Stimulated activated CD8-positive, alpha-beta memory T cell treated with anti-CD3 and anti-CD28 coated beads, Interleukin-2, amount 100 ng/mL, for 1 hour (primary cell): Measurements from ENCODE around the gene ATG16L2.

Experiments
- DNase-seq, 2 donors: peaks; one replicate each; pipeline ENCODE4 v3.0.0-alpha.2; 2020; ENCODE audit warnings: low read depth in 2 of 2

The ATG16L2 gene, protein sequence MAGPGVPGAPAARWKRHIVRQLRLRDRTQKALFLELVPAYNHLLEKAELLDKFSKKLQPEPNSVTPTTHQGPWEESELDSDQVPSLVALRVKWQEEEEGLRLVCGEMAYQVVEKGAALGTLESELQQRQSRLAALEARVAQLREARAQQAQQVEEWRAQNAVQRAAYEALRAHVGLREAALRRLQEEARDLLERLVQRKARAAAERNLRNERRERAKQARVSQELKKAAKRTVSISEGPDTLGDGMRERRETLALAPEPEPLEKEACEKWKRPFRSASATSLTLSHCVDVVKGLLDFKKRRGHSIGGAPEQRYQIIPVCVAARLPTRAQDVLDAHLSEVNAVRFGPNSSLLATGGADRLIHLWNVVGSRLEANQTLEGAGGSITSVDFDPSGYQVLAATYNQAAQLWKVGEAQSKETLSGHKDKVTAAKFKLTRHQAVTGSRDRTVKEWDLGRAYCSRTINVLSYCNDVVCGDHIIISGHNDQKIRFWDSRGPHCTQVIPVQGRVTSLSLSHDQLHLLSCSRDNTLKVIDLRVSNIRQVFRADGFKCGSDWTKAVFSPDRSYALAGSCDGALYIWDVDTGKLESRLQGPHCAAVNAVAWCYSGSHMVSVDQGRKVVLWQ

DNA sequence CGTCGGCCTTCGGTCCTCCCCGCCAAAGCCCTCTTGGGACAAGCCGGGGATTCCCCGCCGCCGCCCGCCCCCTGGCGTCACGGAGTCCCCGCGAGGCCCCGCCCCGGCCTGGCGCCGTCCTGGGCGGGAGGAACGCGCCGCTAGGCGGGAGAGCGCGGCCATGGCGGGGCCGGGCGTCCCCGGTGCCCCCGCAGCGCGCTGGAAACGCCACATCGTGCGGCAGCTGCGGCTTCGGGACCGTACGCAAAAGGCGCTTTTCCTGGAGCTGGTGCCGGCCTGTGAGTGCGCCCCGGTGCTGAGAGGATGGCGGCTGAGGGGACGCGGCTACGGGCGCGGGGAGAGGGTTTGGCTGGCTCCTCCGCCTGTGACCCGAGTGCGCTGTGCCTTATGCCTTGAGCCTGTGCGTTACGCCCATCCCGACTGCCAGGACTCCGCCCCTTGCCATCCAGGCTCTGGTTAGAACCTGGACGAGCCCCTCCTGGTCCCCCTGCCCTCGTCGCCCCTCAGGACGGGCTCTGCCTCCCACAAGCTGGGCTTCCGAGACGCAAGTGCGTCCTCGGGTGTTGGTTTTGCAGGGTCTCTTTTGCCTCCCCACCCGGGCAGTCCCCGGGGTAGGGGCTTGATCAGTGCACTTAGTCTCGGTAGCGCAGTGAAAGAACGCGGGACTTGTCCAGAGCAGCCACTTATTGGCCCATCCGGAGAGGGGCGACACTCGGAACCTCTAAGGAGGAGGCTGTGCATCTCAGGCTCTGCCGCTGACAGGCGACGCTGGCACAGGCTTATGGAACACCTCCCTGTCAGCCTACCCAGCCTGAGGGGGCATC lies at the start of gene ATG16L2:
TSS of gene ATG16L2 (plus strand) at position 126 of the 824 bp plus-strand sequence. CDS start at position 161, 35 bp downstream.
- DNase-seq: peak; percentile 81 to 84

DNA sequence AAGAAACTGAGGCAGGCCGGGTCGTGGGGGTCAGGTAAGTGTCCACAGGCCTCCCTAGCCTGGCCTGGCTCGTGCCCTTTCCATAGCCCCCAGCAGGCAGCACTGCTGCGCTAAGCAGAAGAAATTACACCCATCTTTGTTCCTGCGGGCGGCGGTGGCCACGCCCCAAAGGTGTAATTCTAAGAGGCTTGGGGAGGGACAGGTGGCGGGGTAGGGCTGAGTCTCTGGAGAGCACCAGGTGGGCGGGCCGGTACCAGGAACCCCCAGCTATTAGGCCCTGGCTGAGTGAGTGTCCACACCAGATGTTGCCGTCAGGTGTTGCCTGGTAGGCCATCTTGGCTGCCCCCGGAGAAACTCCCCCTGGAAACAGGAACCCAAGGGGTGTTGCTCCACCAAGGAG lies 49.7 kb upstream of the ATG16L2 start:
- DNase-seq: no peak

DNA sequence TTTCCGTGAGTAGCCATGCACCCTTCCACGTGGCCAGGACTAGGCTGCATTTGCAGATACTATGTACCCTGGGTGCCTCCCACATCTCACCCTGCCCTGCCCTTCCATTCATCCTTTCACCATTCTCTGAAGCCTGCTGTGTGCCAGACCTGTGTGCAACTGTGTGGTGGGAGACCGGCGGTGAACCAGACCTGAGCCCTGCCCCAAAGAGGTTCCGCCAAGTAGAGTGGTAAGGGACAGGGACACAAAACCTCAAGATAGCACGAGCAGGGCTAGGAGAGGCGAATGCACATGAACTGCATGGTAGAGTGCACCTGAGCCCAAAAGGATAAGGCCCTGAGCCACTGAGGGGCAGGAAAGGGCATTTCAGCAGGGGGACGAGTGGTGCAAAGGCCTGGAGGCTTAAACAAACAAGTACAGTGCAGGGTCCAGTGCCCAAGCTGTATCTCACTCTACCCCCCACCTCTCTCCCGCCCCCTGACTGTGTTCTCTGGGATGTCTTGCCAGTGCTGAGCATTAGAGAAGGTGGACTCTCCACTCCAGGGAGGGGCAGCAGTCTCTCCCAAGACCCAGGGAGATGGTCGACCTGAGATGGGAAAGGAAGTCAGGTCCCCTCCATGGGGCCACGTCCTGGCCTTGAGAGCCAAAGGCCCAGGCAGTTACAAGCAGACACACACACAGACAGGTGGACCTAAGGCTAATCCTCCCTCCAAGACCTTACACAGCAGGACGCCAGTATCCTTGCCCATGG lies 47.9 kb upstream of the ATG16L2 start:
- DNase-seq: no peak

DNA sequence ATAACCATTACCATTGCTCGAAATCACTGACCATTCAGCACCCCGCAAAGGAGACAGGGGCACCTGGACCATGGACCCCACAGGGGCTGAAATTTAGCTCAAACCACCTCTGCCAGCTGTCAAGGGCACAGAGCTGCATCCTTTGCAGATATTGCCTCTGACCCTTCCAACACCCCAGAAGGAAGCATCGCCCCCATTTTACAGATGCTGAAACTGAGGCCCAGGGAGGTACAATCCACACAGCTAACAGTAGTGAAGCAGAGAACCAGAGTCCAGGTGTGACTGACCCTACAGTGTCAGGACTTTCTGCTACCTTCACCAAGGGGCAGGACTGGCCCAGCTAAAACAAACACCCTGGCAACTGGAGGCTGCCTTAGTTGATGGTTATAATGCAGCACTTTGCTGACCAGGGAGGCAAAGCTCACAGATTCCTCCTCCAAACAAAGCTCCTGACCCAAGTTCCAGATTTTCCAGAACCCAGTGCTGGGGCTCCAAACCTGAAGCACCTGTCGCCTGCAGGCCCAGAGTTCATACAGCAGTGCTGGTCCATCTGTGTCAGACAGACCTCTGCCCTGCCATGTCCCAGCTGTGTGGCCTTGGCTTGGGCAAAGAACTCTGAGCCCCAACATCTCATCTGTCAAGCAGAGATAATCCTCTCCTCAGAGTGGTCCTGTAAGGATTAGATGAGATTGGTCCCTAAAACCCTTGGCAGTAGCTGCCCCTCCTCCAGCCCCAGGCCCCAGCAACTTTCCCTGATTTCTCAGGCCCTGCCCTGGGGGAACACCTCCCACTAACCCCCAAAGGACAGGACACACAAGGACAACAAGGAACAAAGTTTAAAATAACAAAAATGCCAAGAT lies 46.8 kb upstream of the ATG16L2 start:
- DNase-seq: no peak

DNA sequence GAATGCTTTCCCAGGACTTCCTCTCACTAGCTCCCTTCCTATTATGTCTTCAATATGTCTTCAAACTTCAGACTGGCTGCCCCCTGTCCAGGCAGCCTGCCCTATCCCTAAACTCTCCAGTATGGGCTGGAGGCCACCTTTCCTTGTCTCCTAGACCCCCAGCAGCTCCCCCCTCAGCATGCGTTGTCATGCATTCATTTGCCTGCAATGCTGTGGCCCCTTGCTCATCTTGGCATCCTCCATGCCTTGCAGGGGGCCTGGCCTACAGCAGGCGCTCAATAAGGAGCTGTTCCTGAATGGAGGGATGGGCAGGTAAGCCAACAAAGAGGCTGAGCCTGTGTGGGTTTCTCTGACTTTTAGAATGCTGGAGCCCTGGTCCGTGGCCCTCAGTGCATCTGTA lies 45.6 kb upstream of the ATG16L2 start:
- no peak for DNase-seq

DNA sequence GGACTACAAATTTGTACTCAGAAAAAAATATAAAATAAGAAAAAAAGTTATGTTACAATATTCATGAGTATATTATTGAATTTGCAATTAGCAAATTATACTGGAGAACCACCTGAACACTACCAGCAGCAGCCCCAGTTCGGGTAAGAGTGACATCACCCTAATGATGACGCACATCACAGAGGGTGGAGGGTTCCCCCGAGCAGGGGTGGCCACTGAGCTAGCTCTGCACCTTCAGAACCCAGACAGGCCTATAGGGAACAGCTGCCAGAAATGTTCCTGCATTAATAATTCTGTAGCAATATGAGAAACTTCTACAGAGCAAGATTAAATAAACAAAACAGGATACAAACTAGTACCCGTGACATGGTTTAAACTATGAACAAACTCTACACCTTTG lies 44.5 kb upstream of the ATG16L2 start:
- DNase-seq: no peak

DNA sequence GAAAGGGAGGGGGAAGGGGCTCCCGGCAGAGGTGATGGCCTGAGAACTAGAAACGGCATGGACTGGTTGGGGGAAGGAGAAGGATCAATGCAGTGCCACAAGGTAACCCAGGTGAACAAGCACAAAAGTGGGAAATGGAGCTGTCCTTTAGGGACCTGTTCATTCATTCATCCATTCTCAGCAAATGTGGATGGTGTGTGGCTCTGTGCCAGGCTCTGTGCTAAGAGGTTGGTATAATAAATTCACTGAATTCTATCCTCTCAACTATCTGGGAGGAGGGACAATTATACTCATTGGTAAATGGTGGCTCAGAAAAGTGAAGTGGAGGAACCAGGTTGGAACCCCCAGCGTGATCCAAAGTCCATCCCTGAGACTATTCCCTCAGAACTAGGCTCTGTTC lies 43.4 kb upstream of the ATG16L2 start:
- no peak for DNase-seq

DNA sequence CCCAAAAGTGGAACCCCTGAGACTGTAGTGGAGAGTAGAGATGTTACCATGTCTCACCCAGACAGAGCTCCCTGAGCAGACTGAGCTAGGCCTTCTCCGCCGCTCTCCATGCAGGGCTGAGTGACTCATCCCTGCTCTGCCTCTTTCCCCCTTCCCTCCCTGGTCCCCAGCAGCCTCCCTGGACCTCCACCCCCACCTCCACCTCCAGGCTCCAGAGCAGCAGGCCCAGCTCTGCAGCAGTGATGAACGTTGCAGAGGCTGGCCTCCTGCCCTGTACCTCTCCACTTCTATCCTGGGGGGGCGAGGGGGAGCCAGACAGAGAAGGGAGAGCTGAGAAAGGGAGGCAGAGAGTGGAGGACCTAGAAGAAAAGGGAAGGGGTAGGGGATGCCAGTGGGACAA lies 42.7 kb upstream of the ATG16L2 start:
- no peak for DNase-seq

DNA sequence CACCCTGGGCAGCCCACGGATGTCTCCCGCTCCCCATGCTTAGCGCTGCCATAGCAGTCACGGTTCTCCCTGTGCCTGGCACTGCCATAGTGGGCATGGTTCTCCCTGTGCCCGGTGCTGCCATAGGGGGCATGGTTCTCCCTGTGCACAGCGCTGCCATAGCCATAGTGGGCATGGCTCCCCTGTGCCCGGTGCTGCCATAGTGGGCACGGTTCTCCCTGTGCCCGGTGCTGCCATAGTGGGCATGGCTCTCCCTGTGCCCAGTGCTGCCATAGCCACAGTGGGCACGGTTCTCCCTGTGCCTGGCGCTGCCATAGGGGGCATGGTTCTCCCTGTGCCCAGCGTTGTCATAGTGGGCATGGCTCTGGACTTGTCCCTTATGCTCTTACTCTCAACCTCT lies 42.2 kb upstream of the ATG16L2 start:
- no peak for DNase-seq

DNA sequence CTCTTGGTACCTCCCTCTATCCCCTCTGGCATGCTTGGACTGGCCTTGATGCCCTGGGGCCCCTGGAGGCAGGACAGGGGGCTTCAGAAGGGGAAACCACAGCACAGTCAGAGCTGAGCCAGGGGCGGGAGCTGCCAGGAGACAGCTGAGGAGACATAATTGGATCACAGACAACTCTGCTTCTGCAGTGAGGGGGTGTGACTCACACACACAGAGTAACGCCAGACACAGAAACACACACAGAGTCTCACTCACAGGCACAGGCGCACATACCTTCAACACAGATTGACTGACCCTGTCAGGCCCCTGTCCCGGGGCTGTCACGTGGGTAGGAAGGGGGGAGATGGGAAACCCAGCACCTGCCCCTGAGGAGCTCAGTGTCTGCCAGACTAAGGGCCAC lies 40.9 kb upstream of the ATG16L2 start:
- DNase-seq: no peak

DNA sequence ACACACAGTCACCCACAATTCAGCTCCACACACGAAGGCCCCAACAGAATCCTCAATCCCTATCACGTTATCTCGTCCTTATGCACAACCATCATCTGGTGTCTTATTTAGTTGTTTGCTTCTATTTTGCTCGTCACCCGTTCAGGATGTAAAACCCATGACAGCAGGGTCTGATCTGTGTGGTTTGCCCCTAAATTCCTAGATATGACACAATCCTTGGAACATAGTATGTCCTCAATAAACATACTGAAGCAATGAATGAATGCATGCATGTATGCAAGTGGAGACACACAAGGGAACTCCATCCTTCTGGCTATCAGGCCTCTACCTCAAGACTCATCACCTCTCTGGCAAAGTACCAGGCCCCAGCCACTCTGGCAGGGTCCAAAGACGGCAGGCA lies 40.5 kb upstream of the ATG16L2 start:
- no peak for DNase-seq

DNA sequence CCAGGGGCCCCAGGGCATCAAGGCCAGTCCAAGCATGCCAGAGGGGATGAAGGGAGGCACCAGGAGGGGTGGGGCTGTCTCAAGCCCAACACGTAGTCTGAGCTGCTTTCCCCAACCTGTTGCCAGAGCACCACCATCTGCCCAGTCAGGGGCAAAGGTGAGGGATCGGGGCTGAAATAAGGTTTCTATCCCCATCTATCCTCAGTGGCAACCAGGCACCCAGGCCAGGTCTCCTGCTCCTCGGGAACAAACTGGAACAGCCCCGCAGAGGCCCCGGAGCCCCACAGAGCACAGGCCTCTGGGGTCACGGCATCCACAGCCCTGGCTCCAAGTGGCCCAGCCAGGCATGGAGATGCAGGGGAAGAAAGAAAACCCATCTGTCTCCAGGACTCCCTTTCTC lies 39.7 kb upstream of the ATG16L2 start:
- DNase-seq: no peak

DNA sequence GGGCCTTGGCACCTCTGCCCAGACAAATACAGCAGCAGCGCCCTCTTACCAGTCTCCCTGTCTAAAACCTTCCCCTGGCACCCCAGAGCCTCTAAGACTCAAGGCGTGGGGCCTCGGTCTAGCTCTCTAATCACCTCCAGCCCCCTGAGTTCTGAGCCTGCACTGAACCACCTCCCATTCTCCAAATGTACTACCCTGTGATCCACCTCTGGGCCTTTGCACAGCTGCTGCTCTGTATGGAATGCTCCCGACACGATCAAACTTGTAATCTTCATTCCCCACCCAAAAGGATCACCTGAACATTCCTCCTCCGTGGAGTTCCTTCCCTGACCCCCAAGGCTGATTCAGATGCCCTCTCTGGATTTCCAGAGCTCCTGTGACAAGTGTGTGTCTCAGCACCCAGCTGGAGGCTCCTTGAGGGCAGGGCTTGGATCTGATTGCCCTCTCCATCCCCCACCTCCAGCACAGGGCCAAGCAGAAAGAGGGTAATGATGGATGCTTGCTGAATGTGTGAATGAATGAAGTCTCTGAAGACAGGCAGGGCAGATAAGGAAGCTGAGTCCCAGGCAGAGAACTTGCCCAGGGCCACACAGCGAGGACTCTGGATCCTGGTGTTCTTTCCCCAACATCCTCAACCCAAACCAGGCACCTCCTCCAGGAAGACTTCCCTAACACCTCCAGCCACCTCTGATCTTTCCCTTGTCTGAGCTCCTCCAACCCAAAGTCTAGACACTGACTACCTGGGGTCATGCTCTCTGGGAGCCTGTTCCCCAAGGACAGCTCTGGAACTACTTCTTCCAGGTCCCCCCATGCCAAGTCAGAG lies 38.7 kb upstream of the ATG16L2 start:
- DNase-seq: no peak

DNA sequence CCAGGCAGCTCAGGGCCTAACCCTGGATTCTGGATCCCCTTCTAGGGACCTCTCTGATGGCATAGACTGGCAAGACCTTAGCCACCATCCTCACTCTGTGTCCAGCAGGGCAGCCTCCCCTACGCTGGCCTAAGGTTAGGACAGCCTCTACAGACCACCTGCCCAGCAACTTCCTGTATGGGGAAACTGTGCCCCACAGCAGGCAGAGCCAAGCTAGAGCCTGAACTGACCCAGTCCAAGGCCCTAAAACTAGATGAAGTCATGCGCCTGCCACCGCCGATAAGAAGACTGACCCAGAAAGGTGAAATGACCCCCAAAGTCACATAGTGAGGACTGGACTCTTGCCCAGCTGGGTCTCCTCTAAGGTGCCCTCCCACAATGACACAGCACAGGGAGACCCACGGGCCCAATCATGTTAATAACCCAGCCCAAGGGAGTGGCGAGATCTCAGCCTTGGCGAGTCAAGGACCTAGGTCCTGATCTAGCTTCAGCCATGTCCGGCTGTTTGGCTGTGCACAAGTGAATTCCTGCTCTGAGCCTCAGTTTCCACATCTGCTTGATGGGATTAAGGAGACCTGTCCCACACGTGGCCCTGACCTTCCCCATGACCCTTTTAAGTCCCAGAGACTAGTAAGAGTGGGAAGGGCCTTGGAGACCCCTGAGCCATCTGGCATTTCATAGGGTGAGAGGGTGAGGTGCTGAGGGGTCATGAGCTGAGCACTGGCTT lies 37.9 kb upstream of the ATG16L2 start:
- no peak for DNase-seq

DNA sequence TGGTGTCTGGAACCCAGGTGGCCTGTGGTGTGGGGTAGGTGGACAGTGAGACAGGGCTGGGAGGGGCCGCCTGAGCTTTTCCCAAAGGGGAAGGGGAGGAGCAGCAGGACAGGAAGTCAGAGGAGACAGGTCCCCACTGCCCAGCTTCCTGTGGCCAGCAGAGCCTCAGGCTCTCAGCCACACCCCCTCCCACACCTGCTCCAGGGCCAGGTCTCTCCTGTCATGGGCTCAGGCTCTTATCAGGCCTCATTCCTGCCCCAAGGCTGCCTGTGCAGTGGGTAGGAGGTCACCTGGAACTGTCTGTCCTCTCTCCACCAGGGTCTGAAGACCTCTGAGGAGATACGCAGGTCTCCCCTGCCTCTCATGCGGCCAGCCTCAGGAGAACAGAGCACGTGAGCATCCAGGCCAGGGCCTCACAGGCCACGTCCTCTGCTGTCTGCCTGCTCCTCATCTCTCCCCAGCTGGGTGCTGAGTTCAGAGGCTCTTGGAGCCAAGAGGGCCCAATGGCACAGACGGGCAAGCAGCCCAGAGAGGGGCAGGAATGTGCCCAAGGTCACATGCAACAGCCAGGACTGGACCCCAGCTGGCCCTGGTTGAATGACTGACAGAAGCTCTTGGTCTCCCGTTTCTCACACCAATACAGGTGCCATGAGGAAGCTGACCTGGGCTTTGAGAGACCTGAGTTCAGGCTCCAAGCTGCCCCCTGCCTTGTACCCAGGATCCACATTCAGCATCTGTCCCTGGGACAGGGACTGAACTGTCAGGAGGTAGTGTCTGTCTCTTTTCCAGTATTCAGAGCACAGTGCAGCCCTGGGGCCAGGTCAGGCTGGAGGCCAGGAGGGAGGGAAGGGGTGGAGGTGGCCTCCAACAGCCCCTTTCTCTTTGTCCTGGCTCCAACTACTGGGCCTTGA lies 37.1 kb upstream of the ATG16L2 start:
- DNase-seq: no peak

DNA sequence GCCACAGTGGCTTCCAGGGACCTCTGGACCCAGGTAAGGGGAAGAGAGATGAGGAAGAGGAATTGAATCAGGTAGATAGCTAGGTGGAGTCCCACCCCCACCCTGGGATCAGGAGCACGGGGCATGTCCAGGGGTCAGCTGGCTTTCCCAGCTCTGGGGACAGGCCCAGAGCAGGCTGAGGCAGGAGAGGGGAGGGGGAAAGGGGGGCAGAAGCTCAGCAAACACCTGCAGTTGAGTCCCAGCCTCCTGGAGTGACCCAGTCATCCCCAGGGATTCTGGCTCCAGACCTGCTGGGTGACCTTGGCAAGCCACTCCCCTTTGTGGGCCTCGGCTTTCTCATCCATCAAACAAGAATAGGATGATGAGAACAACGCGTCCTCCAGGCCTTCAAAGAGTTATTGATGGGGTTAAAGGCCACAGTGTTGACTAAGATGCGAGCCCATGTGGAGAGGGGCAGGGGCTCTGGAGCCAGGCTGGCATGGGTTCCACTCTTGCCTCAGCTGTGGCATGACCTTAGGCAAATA lies 36.4 kb upstream of the ATG16L2 start:
- no peak for DNase-seq

DNA sequence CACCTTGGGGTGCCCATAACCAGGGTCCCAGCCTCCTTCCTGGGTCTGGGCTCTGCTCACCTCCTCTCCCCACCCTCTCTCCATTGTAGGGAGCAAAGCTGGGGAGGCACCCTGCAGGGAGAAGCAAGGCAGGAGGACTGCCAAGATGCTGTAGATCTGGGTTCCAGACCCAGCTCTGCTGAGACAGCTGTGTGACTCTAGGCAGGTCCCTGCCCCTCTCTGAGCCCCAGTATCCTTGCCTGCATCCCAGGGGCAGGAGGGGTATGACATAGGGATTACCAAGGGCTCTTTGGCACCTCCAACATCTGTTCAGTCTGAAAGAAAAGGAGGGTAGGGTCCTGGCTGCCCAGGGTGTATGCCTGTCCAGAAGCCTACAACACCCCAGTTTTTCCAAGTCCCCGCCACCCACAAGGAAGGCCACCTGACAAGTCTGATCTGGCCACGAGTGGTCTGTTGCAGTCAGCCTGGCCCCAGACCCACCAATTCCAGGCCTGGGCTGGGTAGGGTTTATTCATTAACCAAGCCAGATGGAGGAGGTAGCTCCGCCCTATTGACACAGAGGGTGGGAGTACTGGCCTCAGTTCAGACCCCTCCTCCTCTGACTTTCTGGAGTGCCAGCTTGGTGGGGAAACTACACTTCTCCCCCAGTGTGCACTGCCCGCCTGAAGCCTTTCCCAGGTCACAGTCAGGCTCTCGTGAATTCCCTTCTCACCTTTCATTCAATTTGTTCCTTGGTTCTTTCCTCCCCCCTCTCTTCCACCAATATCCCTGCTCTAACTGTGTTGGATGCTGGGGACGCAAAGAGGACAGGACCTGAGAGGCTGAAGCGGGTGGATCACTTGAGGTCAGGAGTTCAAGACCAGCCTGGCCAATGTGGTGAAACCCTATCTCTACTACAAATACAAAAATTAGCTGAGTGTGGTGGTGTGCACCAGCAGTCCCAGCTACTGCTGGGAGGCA lies 35.4 kb upstream of the ATG16L2 start:
- DNase-seq: no peak
